NCI-H510A treated with DMSO at 0.1 percent for 48 hours (cell line): ENCODE measurements around the gene MVD.

Experiments used
- DNase-seq: peaks from one replicate; lab custom pipeline; 2025; lab: John Stamatoyannopoulos, UW

MVD gene

GRCh38 chr16:88697116-88697830 lies 34.4 kb upstream of the MVD start:
- DNase-seq, result no peak

- no peak for DNase-seq
Observed at GRCh38 chr16:88696441-88696840, 33.5 kb upstream of the MVD start.

GRCh38 chr16:88695753-88696152 lies 32.9 kb upstream of the MVD start:
- DNase-seq, result no peak

- DNase-seq, result no peak
Observed at GRCh38 chr16:88695218-88695617, 32.3 kb upstream of the MVD start.

- no peak for DNase-seq
Observed at GRCh38 chr16:88694221-88695087, 31.6 kb upstream of the MVD start.

- no peak for DNase-seq
Observed at GRCh38 chr16:88693420-88694177, 30.7 kb upstream of the MVD start.

GRCh38 chr16:88692861-88693260 lies 30.0 kb upstream of the MVD start:
- no peak for DNase-seq

GRCh38 chr16:88691924-88692560 lies 29.2 kb upstream of the MVD start:
- DNase-seq, result no peak

- no peak for DNase-seq
Observed at GRCh38 chr16:88691129-88691813, 28.4 kb upstream of the MVD start.

- DNase-seq, result no peak
Observed at GRCh38 chr16:88690341-88691128, 27.6 kb upstream of the MVD start.

GRCh38 chr16:88688013-88688778 lies 25.3 kb upstream of the MVD start:
- peak; percentile 80 for DNase-seq

- DNase-seq, result peak; percentile 47
Observed at GRCh38 chr16:88687676-88688012, 24.8 kb upstream of the MVD start.

- no peak for DNase-seq
Observed at GRCh38 chr16:88687254-88687576, 24.3 kb upstream of the MVD start.

- DNase-seq, result peak; percentile 68
Observed at GRCh38 chr16:88686439-88687253, 23.8 kb upstream of the MVD start, which contains the start of gene SNAI3. TSS of gene SNAI3 (minus strand) at chr16:88686507. CDS start at chr16:88686406, 101 bp downstream.

GRCh38 chr16:88686062-88686438 lies 23.2 kb upstream of the MVD start:
- DNase-seq, result peak; percentile 67

GRCh38 chr16:88685156-88686061 lies 22.5 kb upstream of the MVD start:
- DNase-seq, result no peak

- DNase-seq, result no peak
Observed at GRCh38 chr16:88684569-88685155, 21.8 kb upstream of the MVD start.
